ENCODE measurements around the gene TP53I11. TPM values are rescaled to one million over a fixed set of nuclear protein-coding genes. Genes with fewer than 3 reads are reported as not detected.

The TP53I11 gene
- polyA plus RNA-seq, 4 donors = 61.5 to 93.4 (median 70.4) TPM

DNA sequence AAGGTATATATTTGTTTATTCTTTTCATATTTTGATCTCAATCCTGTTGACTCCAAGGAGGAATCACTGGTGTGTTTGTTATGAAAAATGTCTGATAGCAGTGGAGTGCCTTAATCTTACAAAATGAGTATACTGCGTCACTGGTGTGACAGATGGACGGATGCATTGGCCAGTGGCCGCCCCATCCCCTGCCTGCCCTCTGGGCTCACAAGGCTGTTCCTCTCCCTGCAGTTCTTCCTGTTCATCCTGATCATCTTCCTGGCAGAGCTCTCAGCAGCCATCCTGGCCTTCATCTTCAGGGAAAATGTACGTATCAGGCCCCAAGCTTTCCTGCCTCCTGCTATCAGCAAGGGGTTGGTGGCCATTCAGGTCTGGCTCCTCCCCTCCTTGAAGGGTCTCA is 32.9 kb downstream of the TP53I11 start:
- DNase-seq (ENCODE audit: low read depth in 4 of 4, low spot score in 2 of 4) = no peak

DNA sequence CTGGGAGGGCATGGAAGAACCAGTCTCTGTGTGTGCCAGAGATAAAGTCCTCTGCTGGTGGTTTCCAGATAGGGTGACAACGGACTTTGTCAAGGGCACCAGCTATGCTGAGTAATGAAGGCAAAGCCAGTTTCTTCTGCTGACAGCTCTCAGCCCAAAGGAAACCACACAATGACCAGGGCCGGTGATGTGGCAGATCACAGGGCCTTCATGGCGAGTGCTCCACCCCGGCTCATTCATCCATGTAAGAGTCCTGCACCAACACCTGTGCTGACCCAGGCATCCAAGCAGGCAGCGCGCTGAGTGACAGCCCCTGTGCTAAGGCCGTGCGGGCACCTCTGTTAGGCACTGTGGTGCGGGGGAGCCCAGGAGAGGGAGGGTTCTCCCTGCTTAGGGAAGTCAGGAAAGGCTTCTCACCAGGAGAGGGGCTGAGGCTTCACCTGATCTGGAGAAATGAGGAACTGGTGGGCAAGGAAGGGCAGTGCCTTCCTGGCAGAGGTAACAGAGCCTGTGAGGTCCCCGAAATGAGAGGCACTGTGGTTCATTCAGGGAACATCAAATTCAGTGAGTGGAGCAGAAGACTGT is 33.8 kb downstream of the TP53I11 start:
- DNase-seq (ENCODE audit: low read depth in 4 of 4, low spot score in 2 of 4) = no peak

DNA sequence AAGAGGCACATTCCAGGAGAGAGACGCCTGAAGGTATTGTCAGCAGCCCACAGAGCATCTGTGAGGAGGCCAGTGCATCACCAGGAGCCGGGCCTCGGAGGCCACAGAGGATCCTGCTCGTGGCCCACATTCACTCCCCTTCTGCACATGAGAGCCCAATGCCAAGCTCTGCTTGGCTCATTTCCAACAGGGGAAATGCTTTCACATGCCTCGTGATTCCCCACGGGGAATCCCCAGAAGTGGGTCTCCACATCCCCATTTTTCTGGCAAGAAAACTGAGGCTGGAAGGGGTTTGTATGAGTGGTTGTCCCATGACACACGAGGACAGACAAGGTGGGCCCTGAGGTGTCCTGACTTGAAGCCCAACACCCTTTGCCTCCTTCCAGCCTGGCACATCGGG is 34.4 kb downstream of the TP53I11 start:
- DNase-seq (ENCODE audit: low read depth in 4 of 4, low spot score in 2 of 4) = no peak

DNA sequence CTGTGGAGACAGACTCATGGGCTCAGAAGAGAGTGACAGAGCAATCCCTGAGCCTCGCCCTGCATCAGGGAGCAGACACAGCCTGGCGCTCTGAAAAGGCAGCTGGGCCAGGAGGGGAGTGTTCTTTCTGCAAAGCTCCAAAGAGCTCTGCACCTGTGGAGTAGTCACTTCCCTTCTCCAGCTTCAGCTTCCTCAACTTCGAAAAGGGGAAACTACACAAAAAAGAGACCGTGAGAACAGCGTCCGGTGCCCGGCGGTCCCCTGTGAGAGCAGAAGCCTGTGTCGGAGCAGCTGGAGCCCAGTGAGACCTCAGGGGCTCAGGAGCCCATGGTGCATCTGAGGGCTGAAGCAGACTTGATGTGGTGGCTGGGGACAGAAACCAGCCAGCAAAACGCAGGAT is 35.1 kb downstream of the TP53I11 start:
- no peak for DNase-seq (ENCODE audit: low read depth in 4 of 4, low spot score in 2 of 4)

DNA sequence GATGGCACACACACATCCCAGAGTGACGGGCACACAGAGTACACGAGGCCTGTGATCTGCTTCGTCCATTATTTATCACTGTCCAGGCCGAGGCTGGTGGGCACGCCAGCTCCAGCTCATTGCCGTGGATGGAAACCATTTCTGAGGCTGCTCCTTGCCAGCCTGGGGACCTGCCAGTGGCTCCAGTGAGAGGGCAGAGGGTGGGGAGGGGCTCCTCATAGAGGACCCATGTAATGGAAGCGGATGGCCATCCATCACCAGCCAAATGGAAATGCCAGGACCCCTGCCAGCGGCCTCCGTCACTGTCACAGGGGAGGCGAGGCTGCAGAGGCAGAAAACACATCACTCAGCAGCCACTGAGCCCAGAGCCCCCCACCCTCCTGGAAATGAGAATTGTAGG is 35.7 kb downstream of the TP53I11 start:
- no peak for DNase-seq (ENCODE audit: low read depth in 4 of 4, low spot score in 2 of 4)

DNA sequence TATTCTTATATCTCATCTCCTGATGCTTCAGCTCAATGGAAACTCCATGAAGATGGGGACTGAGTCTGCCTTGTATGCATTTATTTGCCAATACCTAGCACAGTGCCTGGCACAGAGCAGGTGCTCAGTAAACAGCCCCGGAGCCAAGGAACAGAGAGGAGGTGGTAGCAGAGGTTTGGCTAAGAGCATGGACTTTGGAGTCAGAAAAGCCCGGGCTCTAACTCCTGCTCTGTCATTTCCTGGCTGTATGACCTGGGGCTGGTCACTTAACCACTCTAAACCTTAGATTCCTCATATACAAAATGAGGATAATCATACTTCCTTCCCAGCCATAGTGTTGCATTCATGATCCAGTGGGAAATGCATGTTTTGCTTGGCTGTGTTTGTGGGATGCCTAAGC is 36.6 kb downstream of the TP53I11 start:
- no peak for DNase-seq (ENCODE audit: low read depth in 4 of 4, low spot score in 2 of 4)

DNA sequence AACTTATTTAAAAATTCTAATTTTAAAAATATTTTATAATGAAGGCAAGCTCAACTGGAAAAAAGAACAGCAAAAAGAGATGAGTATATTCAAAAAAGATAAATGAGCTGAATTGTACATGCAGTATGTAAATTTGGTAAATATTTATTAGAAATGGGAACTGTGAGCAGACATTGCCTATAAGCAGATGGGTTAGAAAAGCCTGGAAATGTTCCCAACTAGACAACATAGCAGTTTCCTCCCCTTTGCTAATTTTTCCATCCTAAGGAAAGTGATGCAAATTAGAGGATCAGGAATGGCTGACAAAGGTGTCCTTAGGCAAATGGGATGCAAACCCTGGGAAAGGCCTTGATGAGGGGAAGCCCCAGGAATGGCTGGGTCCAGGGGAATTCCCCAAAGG is 37.2 kb downstream of the TP53I11 start:
- DNase-seq (ENCODE audit: low read depth in 4 of 4, low spot score in 2 of 4) = no peak

DNA sequence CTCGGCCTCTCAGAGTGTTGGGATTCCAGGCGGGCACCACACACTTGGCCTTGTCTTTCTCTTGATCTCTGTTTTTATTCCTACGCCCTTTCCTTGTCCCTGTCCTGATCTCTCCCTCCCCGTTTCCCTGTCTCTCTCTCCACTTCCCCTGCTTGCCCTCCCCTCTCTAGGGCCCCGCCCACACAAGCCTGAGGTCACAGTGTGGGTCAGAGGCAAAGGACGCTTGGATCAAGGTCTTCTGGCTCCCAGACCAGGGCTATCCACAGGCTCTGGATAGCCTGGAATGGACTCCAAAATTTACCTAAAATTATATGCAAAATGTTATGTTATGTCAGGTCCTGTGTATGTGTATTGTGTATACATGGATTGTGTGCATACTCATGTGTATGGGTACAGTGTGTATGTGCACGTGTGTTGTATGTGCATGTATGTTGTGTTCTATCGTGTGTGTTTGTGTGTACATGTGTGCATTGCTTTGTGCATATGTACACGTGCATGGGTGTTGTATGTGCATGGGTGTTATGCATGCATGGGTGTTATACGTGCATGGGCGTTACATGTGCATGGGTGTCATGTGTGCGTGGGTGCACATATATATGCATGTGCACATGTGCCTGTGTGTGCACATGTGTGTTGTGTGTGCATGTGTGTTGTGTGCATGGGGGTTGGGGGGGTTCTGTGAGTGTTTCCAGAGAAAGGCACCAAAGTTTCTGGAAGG is 38.3 kb downstream of the TP53I11 start:
- DNase-seq (ENCODE audit: low read depth in 4 of 4, low spot score in 2 of 4) = no peak

DNA sequence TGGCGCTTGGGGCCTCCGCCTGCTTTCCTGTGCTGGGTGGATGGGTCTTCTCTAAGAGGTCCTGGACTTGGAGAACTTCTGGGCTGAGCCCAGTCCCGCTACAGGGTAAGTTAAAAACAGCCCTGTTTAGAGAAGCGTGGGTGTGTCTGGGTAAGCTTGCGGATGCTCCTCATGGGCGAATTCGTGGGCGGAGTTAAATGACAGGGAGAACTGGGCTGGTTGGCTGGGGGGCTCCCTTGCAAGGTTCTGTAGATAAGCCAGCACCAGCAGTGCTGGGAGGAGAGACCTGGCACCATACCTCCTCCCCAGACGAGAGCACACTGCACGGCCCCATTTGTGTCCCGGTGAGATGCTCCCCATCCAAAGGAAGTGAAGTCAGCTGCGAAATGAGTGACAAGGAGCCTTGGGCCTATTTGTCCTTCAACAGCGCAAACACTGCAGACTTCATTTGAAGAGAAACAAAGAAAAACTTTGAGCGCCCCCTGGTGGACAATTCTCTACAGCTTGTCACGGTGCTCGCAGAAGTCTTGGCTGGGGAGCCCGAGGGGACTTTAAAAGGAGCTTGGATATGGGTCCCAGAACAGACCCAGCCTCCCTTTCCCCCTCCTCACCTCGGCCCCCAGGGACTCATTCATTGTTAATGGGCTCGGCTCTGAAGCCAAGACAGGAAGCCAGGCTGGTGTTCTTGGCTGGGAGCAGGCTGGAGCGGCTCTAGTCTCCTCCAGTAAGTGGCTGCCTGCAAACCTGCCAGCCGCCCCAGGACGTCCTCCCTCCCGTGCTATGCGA is 39.5 kb downstream of the TP53I11 start:
- peak; percentile 75 to 90 (median 80) for DNase-seq (ENCODE audit: low read depth in 4 of 4, low spot score in 2 of 4)

DNA sequence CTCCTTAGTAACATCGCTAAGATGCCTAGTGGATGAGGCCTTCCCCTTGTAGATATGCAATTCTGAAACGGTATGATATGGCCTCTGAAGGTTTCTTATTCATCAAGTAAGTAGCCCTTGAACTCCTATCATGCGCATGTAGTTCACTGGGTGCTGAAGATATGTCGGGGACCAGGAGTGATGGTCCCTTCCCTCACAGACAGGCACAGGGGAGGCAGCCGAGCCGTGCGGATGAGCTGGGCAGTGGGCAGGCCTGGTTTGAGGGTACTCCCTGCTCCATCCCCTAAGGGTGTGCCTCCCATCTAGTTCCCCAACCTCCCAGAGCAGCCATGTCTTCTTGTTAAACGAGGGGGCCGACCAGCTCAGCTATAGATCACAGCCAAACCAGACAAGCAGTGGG is 40.1 kb downstream of the TP53I11 start:
- no peak for DNase-seq (ENCODE audit: low read depth in 4 of 4, low spot score in 2 of 4)

DNA sequence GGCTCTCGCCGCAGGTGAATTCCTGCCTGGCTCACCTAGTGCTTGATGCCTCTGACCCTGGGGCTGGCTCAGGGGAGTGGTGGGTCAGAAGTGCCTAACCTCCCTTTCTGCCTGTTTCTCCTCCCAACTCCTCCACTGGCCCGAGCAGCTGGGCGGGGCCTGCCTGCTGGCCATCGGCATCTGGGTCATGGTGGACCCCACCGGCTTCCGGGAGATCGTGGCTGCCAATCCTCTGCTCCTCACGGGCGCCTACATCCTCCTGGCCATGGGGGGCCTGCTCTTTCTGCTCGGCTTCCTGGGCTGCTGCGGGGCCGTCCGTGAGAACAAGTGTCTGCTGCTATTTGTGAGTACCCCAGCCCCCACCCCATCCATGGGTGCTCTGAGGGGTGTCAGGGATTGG is 41.1 kb downstream of the TP53I11 start:
- DNase-seq (ENCODE audit: low read depth in 4 of 4, low spot score in 2 of 4) = no peak

DNA sequence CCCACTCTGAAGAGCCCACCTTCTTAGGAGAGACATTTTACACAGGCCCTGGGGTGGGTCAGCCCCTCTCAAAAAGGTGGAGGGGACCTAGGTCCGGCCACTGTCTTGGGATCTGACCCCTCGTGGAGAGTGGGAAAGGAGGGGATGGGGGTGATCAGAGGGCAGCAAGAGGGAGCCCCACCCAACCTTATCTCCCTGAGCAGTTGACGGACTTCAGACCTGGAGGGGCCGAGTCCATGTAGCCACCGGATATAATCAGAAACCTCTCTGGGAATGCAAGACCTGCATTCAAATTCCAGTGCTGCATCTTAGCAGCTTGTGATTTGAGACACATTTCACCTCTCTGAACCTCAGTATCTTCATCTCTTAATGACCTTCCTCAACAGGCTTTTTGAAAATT is 44.0 kb downstream of the TP53I11 start:
- no peak for DNase-seq (ENCODE audit: low read depth in 4 of 4, low spot score in 2 of 4)

DNA sequence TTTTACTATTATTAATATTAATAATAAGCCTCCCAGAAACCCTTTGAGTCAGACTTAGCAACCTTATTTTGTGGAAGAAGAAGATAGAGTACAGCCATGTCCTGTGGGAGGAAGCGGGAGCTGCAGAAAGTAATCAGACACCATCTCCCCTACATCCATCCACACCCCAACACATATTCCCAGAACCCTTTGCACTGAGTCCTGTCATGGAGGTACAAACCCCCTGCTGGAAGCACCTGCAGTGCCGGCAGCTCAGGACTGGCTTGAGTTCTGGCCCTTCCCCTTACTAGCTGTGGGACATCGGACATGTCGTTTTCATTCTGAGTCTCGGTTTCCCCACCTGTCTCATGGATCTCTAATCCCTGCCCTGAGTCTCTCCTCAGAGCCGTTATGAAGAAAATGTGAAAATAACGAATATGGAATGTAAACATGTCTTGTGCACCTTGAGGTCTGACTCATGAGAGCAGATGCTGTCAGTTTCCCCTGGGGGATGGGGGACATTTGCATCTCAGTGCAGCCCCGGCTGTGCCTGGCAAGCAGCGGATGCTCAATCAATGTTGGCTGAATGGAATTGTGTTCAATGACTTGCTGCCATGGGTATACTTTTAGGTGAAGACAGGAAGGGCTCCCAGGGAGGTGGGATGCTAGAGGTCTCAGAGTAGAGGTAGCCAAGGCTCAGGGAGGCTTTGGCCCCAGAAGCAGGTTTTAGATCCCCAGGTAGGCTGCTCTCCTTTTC is 45.4 kb downstream of the TP53I11 start:
- no peak for DNase-seq (ENCODE audit: low read depth in 4 of 4, low spot score in 2 of 4)

DNA sequence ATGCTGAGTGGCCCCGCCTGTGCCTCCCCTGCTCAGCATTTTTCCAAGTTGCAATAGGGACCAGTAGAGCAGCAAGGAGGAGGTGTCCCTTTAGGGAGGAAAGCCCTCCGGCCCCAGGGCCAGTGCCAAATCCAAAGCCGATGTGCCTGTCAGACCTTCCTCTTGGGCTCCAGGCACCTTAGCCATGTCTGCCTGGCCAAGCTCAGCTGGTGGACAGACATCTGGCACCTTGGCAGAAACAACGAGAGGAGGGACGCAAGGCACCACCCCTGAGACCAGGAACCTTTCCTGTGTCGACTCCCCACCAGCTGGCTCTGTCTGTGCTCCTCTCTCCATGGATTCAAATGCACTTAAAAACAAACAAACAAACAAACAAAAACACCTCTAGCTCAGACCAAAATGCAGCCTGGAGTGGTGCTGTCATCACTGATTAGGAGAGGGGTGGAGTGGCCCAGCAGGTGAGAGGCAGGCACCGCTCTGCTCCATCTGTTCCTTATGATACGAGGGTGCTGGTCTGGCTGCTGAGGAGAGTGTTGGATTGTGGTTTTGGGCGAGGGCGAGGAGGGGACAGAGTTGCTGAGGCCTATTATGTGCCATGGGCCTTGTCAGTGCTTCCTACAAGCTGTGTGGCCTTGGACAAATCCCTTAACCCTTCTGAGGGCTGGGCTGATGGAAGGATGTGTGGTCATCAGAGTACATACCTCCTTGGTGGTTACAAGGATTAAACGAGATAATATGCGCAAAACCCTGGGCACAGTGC is 46.2 kb downstream of the TP53I11 start:
- DNase-seq (ENCODE audit: low read depth in 4 of 4, low spot score in 2 of 4) = no peak

DNA sequence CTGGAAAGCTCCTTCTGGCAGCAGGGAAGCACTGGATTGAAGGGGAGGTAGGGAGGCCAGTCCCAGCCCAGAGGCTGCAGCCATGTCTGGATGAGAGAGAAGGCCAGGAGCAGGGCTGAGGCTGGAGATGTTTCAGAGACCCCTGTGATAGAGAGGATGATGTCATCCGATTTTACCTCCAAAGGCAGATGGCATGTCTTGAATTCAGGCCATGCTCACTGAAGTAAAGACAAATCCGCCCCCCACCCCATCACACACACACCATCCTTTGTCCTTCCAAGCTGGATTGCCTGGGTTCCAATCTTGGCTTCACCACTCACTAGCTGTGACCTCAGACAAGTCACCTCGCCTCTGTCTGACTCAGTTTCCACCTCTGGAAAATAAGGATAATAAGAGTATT is 47.2 kb downstream of the TP53I11 start:
- DNase-seq (ENCODE audit: low read depth in 4 of 4, low spot score in 2 of 4) = no peak

DNA sequence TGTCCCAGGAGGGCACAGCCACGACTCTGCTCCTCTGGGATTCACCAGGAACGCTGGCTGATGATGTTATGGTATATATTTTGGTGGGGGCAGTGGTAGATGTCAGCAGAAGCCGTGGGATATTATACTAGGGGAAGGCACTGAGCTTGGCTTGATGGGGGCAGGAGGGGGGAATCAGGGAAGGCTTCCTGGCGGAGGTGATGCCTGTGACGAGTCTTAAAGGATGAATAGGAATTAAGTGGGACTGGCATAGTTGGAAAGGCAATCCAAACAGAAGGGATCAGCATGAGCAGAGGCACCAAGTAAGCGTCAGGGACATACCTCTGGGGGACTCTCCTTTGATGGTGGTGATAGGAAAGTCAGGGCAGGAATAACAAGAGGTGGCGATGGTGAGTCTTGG is 47.6 kb downstream of the TP53I11 start:
- no peak for DNase-seq (ENCODE audit: low read depth in 4 of 4, low spot score in 2 of 4)

DNA sequence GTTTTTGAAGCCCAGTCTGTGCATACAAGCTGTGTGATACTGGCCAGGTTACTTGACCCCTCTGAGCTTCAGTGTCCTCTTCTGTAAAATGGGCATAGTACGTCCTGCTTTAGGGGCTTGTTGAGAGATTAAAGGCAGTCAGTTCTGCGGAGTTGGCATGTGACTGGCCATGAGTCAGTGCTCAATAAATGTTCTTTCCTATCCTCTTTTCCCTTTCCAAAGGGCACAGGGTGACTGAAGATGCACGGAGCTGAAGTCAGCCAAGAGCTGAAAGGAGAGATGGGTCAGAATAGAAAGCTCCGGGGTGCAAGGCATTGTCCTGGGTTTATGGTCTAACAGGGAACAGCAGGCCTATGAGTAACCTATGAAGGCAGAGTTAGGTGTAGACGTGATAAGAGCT is 48.9 kb downstream of the TP53I11 start:
- DNase-seq (ENCODE audit: low read depth in 4 of 4, low spot score in 2 of 4) = no peak

DNA sequence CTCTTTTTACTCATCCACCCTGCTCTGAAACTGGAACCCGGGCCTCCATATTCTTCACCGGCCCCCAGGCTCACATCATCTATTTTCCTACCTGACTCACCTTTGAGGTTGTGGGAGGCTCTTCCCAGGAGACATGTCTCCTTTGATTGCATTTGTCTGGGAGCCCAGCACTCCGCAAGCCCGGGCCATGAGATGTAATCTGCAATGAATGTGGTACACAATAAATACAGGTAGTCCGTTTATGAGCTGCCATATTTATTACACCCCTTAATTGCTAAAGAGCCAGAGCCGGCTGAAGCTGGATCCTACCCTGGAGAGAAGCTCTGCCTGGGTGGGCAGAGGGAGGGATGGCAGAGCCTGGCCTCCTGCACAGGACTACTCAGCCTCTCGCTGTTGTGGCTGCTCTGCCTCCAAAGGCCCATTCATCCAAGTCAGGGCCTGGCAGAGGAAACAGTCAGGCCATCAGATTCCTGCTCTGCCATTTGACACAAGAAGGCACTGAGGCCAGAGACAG is 49.5 kb downstream of the TP53I11 start:
- DNase-seq (ENCODE audit: low read depth in 4 of 4, low spot score in 2 of 4) = no peak

DNA sequence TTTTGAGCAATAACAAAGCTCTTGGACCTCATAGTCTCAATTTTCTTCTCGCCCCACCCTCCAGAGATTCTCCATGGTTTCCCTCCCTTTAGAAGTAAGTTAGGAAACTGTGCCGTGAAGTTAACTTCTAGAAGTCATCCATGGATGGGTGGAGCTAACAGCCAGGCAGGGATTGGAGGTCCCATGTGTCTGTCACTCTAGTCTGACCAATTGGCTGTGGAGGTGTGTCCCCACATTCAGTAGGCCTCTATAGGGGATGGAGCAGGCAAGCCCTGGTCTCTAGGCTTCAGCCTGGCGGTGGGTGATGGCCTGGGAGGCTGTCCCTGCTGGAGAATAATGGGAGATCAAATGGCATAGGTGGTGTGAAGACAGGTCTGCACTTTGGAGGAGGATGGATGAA is 50.7 kb downstream of the TP53I11 start:
- no peak for DNase-seq (ENCODE audit: low read depth in 4 of 4, low spot score in 2 of 4)
